ENCODE results near the gene SYDE2.

GRCh38 chr1:85229574-85230097 is 28.8 kb upstream of the SYDE2 start:
- TF ChIP-seq CTCF (IDR thresholded peaks at IDR 0.05) = no peak
- no peak for TF ChIP-seq POLR2A (IDR thresholded peaks at IDR 0.05)
